ENCODE results near the gene BAX. TPM values are rescaled to one million over a fixed set of nuclear protein-coding genes. Genes with fewer than 3 reads are reported as not detected.

Gene BAX
- total and polyA plus RNA-seq, 2 of the 13 experiments (the other 11 are each of a cell fraction or from before 2014, with no cell fraction given), result 139 to 176 TPM

GRCh38 chr19:48961051-48961649 is 6.5 kb downstream of the BAX start (continued):
- TF ChIP-seq SUZ12 (IDR thresholded peaks at IDR 0.05; ENCODE audit: low read depth, low read length), result no peak
- TF ChIP-seq NFATC3 (CRISPR knock-in tag; IDR thresholded peaks at IDR 0.05), result no peak
- no peak for TF ChIP-seq ZNF83 (CRISPR knock-in tag; IDR thresholded peaks at IDR 0.05; ENCODE audit: borderline replicate concordance)
- TF ChIP-seq PPARG (CRISPR knock-in tag; conservative IDR thresholded peaks at IDR 0.05), result no peak
- no peak for TF ChIP-seq ZNF235 (CRISPR knock-in tag; IDR thresholded peaks at IDR 0.05; ENCODE audit: borderline replicate concordance)
- no peak for TF ChIP-seq DDIT3 (CRISPR knock-in tag; IDR thresholded peaks at IDR 0.05)
- no peak for TF ChIP-seq MLX (CRISPR knock-in tag; IDR thresholded peaks at IDR 0.05)
- no peak for TF ChIP-seq ZNF570 (CRISPR knock-in tag; IDR thresholded peaks at IDR 0.05; ENCODE audit: borderline replicate concordance)
- TF ChIP-seq BCLAF1 (IDR thresholded peaks at IDR 0.05), result no peak
- no peak for TF ChIP-seq THAP9 (CRISPR knock-in tag; IDR thresholded peaks at IDR 0.05; ENCODE audit: borderline replicate concordance)
- TF ChIP-seq HCFC1 (IDR thresholded peaks at IDR 0.05; ENCODE audit: low read depth, low read length), result no peak
- no peak for TF ChIP-seq ZBTB37 (CRISPR knock-in tag; IDR thresholded peaks at IDR 0.05)
- no peak for TF ChIP-seq ZFP36L2 (CRISPR knock-in tag; IDR thresholded peaks at IDR 0.05)
- no peak for TF ChIP-seq ZNF18 (CRISPR knock-in tag; IDR thresholded peaks at IDR 0.05; ENCODE audit: insufficient replicate concordance)
- no peak for TF ChIP-seq ZNF800 (CRISPR knock-in tag; IDR thresholded peaks at IDR 0.05)
- TF ChIP-seq ZNF343 (CRISPR knock-in tag; IDR thresholded peaks at IDR 0.05), result no peak
- TF ChIP-seq SNRNP70 (IDR thresholded peaks at IDR 0.05; ENCODE audit: low read depth, low read length), result no peak
- no peak for TF ChIP-seq EEA1 (CRISPR knock-in tag; IDR thresholded peaks at IDR 0.05; ENCODE audit: borderline replicate concordance)
